Activated CD4-positive, alpha-beta memory T cell treated with anti-CD3 and anti-CD28 coated beads, Interleukin-2, amount 10 ng/mL, durations not matched to agents 7 days and 5 days (primary cell): Measurements from ENCODE around the gene CCL4L2. TPM values are rescaled to one million over a fixed set of nuclear protein-coding genes. Genes with fewer than 3 reads are reported as not detected.
"Not testable (repeated sequence)": the region's sequence is repeated elsewhere in the genome, so short reads cannot be mapped to it uniquely, and the experiment has no call there.

Source experiments
- CTCF ChIA-PET: fragments of 350-600 bp; sonication (Branson Sonifier 250); formaldehyde crosslinking; loops from one replicate; lab custom pipeline; 2021; ENCODE audit warnings: antibody characterized with exemption, inconsistent platforms; lab: Charles Lee
- POLR2A ChIA-PET: fragments of 350-600 bp; sonication (Branson Sonifier 250); formaldehyde crosslinking; loops from one replicate; lab custom pipeline; 2021; ENCODE audit warnings: antibody characterized with exemption; lab: Charles Lee
- DNase-seq: peaks from one replicate; pipeline ENCODE4 v3.0.0-alpha.2; 2020
- H3K27ac Mint-ChIP-seq: one replicate; pipeline ENCODE4 v1.8.0; 2021; ENCODE audit warnings: mild to moderate bottlenecking, mixed read lengths
- H3K27me3 Mint-ChIP-seq: one replicate; pipeline ENCODE4 v1.8.0; 2021; ENCODE audit warnings: mixed read lengths
- H3K36me3 Mint-ChIP-seq: one replicate; pipeline ENCODE4 v1.8.0; 2021; ENCODE audit warnings: low read depth, mixed read lengths
- H3K4me1 Mint-ChIP-seq: one replicate; pipeline ENCODE4 v1.8.0; 2021; ENCODE audit warnings: mixed read lengths
- H3K4me3 Mint-ChIP-seq: one replicate; pipeline ENCODE4 v1.8.0; 2021; ENCODE audit warnings: mild to moderate bottlenecking, mixed read lengths
- H3K9me3 Mint-ChIP-seq: one replicate; pipeline ENCODE4 v1.8.0; 2021; ENCODE audit warnings: mixed read lengths
- total RNA-seq, 2 experiments: library from RNA; stranded (reverse); gene quantifications; one replicate each; pipeline ENCODE4 v1.2.3, GENCODE V29; 2021

CCL4L2 gene
- total RNA-seq, 2 experiments from 2014 or later, result 3.6 to 4.0 TPM

- H3K9me3 Mint-ChIP-seq, H3K36me3 Mint-ChIP-seq, DNase-seq, POLR2A ChIA-PET, H3K27ac Mint-ChIP-seq, H3K4me1 Mint-ChIP-seq, CTCF ChIA-PET, H3K4me3 Mint-ChIP-seq: not testable (repeated sequence)
- H3K27me3 Mint-ChIP-seq, result peaks cover 11% of the 10 kb centered on the region
Measured at GRCh38 chr17:36220737-36221580, 10.1 kb downstream of the CCL4L2 start.

DNA sequence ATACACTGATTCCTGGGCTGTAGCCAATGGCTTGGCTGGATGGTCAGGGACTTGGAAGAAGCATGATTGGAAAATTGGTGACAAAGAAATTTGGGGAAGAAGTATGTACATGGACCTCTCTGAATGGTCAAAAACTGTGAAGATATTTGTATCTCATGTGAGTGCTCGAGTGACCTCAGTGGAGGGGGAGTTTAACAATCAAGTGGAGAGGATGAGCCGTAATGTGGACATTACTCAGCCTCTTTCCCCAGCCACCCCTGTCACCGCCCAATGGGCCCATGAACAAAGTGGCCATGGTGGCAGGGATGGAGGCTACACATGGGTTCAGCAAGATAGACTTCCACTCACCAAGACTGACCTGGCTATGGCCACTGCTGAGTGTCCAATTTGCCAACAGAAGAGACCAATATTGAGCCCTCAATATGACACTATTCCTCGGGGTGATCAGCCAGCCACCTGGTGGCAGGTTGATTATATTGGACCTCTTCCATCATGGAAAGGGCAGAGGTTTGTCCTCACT, 10.8 kb downstream of the CCL4L2 start:
- peaks cover 11% of the 10 kb centered on the region for H3K27me3 Mint-ChIP-seq
- H3K27ac Mint-ChIP-seq, H3K9me3 Mint-ChIP-seq, POLR2A ChIA-PET, H3K4me1 Mint-ChIP-seq, CTCF ChIA-PET, H3K4me3 Mint-ChIP-seq, DNase-seq, H3K36me3 Mint-ChIP-seq: not testable (repeated sequence)

- DNase-seq, H3K4me3 Mint-ChIP-seq, CTCF ChIA-PET, H3K4me1 Mint-ChIP-seq, H3K9me3 Mint-ChIP-seq, POLR2A ChIA-PET, H3K36me3 Mint-ChIP-seq, H3K27ac Mint-ChIP-seq, H3K27me3 Mint-ChIP-seq: not testable (repeated sequence)
Measured at GRCh38 chr17:36222967-36223366, 12.1 kb downstream of the CCL4L2 start.

DNA sequence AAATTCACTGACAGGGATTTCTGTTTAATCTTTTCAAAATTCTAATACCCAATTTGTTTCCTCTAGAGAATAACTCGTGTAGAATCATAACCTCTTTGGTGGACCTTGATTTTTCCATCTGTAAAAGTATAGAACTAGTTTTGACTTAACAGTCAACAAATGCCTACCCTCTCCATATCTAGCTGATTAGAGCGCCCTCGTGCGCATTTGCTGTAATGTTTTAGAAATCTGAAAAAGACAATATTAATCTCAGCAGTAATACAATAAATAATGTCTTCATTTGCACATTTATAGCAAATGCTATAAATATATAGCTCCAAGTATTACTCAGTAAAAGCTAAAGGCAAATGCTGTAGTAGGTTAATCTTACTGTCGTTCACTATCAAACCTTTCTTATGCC, 18.8 kb downstream of the CCL4L2 start:
- CTCF ChIA-PET, POLR2A ChIA-PET: not testable (repeated sequence)
- DNase-seq, result peak; percentile 34

GRCh38 chr17:36242046-36242445, 31.2 kb downstream of the CCL4L2 start:
- POLR2A ChIA-PET, H3K27ac Mint-ChIP-seq, CTCF ChIA-PET, DNase-seq, H3K4me3 Mint-ChIP-seq, H3K9me3 Mint-ChIP-seq, H3K27me3 Mint-ChIP-seq, H3K36me3 Mint-ChIP-seq, H3K4me1 Mint-ChIP-seq: not testable (repeated sequence)

More for the DNA sequence above, 18.8 kb downstream of the CCL4L2 start:
- H3K4me3 Mint-ChIP-seq, H3K27me3 Mint-ChIP-seq, H3K36me3 Mint-ChIP-seq, H3K27ac Mint-ChIP-seq, H3K4me1 Mint-ChIP-seq, H3K9me3 Mint-ChIP-seq: not testable (repeated sequence)

Other genes starting within 250 kb of the CCL4L2 start
- gene CCL16, start 229.6 kb upstream of the CCL4L2 start, total RNA-seq, result not detected
- not detected for gene CCL14, start 224.3 kb upstream of the CCL4L2 start, total RNA-seq
- not detected for gene CCL15, start 209.5 kb upstream of the CCL4L2 start, total RNA-seq
- under 1 TPM in 1 of 2 experiments, not detected in 1; 0.48 TPM for gene CCL23, start 193.1 kb upstream of the CCL4L2 start, total RNA-seq
- gene CCL18, start 146.8 kb upstream of the CCL4L2 start, total RNA-seq, result not detected
- gene CCL3, start 120.9 kb upstream of the CCL4L2 start, total RNA-seq, result 100 to 1,000 TPM; 106 to 112 TPM
- gene CCL4, start 107.2 kb upstream of the CCL4L2 start, total RNA-seq, result 10 to 100 TPM; 46.8 to 50.4 TPM
- gene TBC1D3B, start 34.4 kb upstream of the CCL4L2 start, total RNA-seq, result 1 to 10 TPM; 6.8 to 9.5 TPM
- gene CCL3L1, start 14.3 kb upstream of the CCL4L2 start, total RNA-seq, result 1 to 10 TPM; 1.7 to 1.9 TPM
- under 1 TPM; 0.15 to 0.76 TPM for gene TBC1D3I, start 53.5 kb downstream of the CCL4L2 start, total RNA-seq
- not detected for gene TBC1D3G, start 112.8 kb downstream of the CCL4L2 start, total RNA-seq
- gene TBC1D3H, start 177.4 kb downstream of the CCL4L2 start, total RNA-seq, result not detected